BE2C (cell line): Measurements from ENCODE around the gene USH1G.
A peak's percentile ranks its signal among the peaks of the same experiment; 100 is the strongest.
"Not testable (repeated sequence)": the region's sequence is repeated elsewhere in the genome, so short reads cannot be mapped to it uniquely, and the experiment has no call there.

Source experiments
- DNase-seq: peaks from one replicate; pipeline ENCODE4 v3.0.0-alpha.2; 2020
- H3K27me3 ChIP-seq: fragments of 250-450 bp; sonication (Bioruptor Pico); 2 replicates; pipeline ENCODE4 v1.5.1; 2020; ENCODE audit warnings: mild to moderate bottlenecking
- H3K36me3 ChIP-seq: fragments of 250-450 bp; sonication (Bioruptor Pico); 2 replicates; pipeline ENCODE4 v1.5.1; 2020; ENCODE audit warnings: mild to moderate bottlenecking
- H3K4me1 ChIP-seq: fragments of 250-450 bp; sonication (Bioruptor Pico); 2 replicates; pipeline ENCODE4 v1.5.1; 2020
- H3K4me3 ChIP-seq: 2 replicates; pipeline ENCODE4 v1.5.1; 2011; ENCODE audit warnings: low read depth, low read length
- H3K9me3 ChIP-seq: fragments of 250-450 bp; sonication (Bioruptor Pico); 2 replicates; pipeline ENCODE4 v1.5.1; 2020
- TF ChIP-seq, protein P1 (sequence below): IDR thresholded peaks from 2 replicates; pipeline ENCODE4 v1.5.1; 2012; ENCODE audit warnings: mild to moderate bottlenecking, low read depth, low read length

USH1G gene

GRCh38 chr17:74916136-74916850 is 6.8 kb downstream of the USH1G start:
- Histone ChIP-seq H3K4me1 (no peaks in the 10 kb centered on the region), H3K27me3 (no peaks in the 10 kb centered on the region), H3K4me3 (no peak overlapping the region), H3K36me3 (no peaks in the 10 kb centered on the region), H3K9me3 (no peaks in the 10 kb centered on the region)
- TF ChIP-seq, protein P1, sequence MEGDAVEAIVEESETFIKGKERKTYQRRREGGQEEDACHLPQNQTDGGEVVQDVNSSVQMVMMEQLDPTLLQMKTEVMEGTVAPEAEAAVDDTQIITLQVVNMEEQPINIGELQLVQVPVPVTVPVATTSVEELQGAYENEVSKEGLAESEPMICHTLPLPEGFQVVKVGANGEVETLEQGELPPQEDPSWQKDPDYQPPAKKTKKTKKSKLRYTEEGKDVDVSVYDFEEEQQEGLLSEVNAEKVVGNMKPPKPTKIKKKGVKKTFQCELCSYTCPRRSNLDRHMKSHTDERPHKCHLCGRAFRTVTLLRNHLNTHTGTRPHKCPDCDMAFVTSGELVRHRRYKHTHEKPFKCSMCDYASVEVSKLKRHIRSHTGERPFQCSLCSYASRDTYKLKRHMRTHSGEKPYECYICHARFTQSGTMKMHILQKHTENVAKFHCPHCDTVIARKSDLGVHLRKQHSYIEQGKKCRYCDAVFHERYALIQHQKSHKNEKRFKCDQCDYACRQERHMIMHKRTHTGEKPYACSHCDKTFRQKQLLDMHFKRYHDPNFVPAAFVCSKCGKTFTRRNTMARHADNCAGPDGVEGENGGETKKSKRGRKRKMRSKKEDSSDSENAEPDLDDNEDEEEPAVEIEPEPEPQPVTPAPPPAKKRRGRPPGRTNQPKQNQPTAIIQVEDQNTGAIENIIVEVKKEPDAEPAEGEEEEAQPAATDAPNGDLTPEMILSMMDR = no peak
- no peak for DNase-seq

GRCh38 chr17:74911423-74911822 is 11.6 kb downstream of the USH1G start:
- H3K27me3 ChIP-seq, H3K9me3 ChIP-seq, H3K36me3 ChIP-seq, DNase-seq, H3K4me1 ChIP-seq, H3K4me3 ChIP-seq: not testable (repeated sequence)

DNA sequence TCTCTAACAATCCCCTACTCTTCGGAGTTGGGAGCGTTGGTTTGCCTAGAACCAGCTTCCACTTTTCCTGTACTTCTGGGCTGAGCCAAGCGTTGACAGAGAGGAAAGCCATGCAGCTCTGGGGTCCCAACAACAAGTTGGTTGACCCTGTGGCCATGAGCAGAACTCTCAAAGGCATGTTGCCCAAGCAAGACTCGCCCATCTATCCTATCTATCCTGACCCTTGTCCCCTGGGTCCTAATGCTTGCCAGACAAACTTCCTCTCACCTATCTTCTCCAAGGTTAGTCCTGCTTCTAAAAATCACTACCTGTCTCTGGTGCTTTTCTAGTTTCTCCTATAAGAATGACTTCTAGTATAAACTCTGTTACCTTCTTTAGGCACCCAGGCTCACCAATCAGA is 14.0 kb downstream of the USH1G start:
- H3K9me3 ChIP-seq, H3K4me1 ChIP-seq, H3K4me3 ChIP-seq, H3K27me3 ChIP-seq, H3K36me3 ChIP-seq, DNase-seq: not testable (repeated sequence)

DNA sequence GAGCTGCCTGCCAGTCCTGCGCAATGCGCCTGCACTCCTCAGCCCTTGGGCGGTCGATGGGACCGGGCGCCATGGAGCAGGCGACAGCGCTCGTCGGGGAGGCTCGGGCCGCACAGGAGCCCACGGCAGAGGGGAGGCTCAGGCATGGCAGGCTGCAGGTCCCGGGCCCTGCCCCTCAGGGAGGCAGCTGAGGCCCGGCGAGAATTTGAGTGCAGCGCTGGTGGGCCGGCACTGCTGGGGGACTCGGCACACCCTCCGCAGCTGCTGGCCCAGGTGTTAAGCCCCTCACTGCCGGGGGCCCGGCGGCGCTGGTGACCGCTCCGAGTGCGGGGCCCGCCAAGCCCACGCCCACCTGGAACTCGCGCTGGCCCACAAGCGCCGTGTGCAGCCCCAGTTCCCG is 16.0 kb downstream of the USH1G start:
- H3K4me1 ChIP-seq = no peaks in the 10 kb centered on the region
- H3K9me3 ChIP-seq = no peaks in the 10 kb centered on the region; the same call in 1 of the 2 replicates
- no peak overlapping the region for H3K4me3 ChIP-seq
- no peaks in the 10 kb centered on the region for H3K27me3 ChIP-seq
- TF ChIP-seq, protein P1 = no peak
- DNase-seq = no peak
- no peaks in the 10 kb centered on the region for H3K36me3 ChIP-seq

GRCh38 chr17:74906214-74906793 is 16.8 kb downstream of the USH1G start:
- H3K4me3 ChIP-seq, H3K9me3 ChIP-seq, H3K27me3 ChIP-seq, H3K4me1 ChIP-seq, H3K36me3 ChIP-seq: not testable (repeated sequence)
- DNase-seq = peak; percentile 45

GRCh38 chr17:74904687-74905409 is 18.2 kb downstream of the USH1G start:
- no peak for DNase-seq
- no peaks in the 10 kb centered on the region for H3K36me3 ChIP-seq
- no peaks in the 10 kb centered on the region for H3K4me1 ChIP-seq
- no peak overlapping the region for H3K4me3 ChIP-seq
- no peaks in the 10 kb centered on the region; the same call in 1 of the 2 replicates for H3K9me3 ChIP-seq
- TF ChIP-seq, protein P1 = no peak
- no peaks in the 10 kb centered on the region for H3K27me3 ChIP-seq

DNA sequence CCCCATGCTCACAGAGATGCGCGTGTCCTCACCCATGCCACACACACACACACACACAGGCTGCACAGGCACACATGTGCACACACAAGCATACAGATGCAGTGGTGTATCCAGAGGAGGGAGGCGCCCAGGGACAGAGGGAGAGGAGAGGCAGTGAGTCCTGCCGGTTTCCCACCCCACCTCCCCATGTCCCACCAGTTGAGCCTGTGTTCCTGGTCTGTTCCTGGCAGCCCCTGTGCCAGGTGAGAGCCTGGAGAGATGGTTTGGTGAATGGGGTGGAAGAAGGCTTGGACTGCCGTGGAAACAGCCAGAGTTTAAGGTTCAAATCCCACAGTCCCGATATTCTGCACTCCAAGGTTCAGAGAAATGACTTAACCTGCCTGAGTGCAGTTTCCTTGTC is 19.4 kb downstream of the USH1G start:
- Histone ChIP-seq H3K4me3 (no peak overlapping the region), H3K4me1 (no peaks in the 10 kb centered on the region), H3K36me3 (no peaks in the 10 kb centered on the region), H3K9me3 (no peaks in the 10 kb centered on the region; the same call in 1 of the 2 replicates), H3K27me3 (no peaks in the 10 kb centered on the region)
- DNase-seq = no peak
- TF ChIP-seq, protein P1 = no peak
